Right renal cortex interstitium (tissue), 3 donors: ENCODE results near the gene CAMK1D. TPM values are rescaled to one million over a fixed set of nuclear protein-coding genes. Genes with fewer than 3 reads are reported as not detected.
A peak's percentile ranks its signal among the peaks of the same experiment; 100 is the strongest.

Experiments used
- DNase-seq, 3 donors: peaks; one replicate each; pipeline ENCODE4 v3.0.0-alpha.2; 2013; ENCODE audit warnings: low read depth in 3 of 3, low spot score in 2 of 3
- polyA plus RNA-seq, 3 donors: library from polyadenylated mRNA; unstranded; fragments of 120-200 nt; gene quantifications; one replicate each; pipeline ENCODE4 v1.2.1, GENCODE V29; 2013; ENCODE audit not compliant: insufficient read length in 3 of 3

The CAMK1D gene
- polyA plus RNA-seq, 3 donors, result 9.9 to 10.7 (median 10.4) TPM

- no peak for DNase-seq
Observed at GRCh38 chr10:12829831-12830390, 480.6 kb downstream of the CAMK1D start.

GRCh38 chr10:12832096-12832495 is 482.7 kb downstream of the CAMK1D start:
- DNase-seq, result no peak

GRCh38 chr10:12833451-12833850 is 484.1 kb downstream of the CAMK1D start:
- DNase-seq, result no peak

- DNase-seq, result no peak
Observed at GRCh38 chr10:12834116-12834665, 484.8 kb downstream of the CAMK1D start.

- DNase-seq, result no peak
Observed at GRCh38 chr10:12834721-12835120, 485.4 kb downstream of the CAMK1D start.

GRCh38 chr10:12835709-12836108 is 486.4 kb downstream of the CAMK1D start:
- no peak for DNase-seq

GRCh38 chr10:12838366-12838765 is 489.0 kb downstream of the CAMK1D start:
- no peak for DNase-seq

- DNase-seq, result no peak
Observed at GRCh38 chr10:12838995-12839927, 489.9 kb downstream of the CAMK1D start.

- DNase-seq, result no peak
Observed at GRCh38 chr10:12839941-12840611, 490.7 kb downstream of the CAMK1D start.

- no peak for DNase-seq
Observed at GRCh38 chr10:12841426-12841825, 492.1 kb downstream of the CAMK1D start.

- no peak for DNase-seq
Observed at GRCh38 chr10:12841826-12842225, 492.5 kb downstream of the CAMK1D start.

GRCh38 chr10:12842310-12842709 is 493.0 kb downstream of the CAMK1D start:
- no peak for DNase-seq

GRCh38 chr10:12843296-12843945 is 494.1 kb downstream of the CAMK1D start:
- no peak for DNase-seq

- DNase-seq, result peak; percentile 62 to 74 (median 71)
Observed at GRCh38 chr10:12844811-12845483, 495.6 kb downstream of the CAMK1D start.

GRCh38 chr10:12846718-12847117 is 497.4 kb downstream of the CAMK1D start:
- no peak for DNase-seq

GRCh38 chr10:12847361-12847975 is 498.1 kb downstream of the CAMK1D start:
- DNase-seq, result no peak

- no peak for DNase-seq
Observed at GRCh38 chr10:12848439-12849173, 499.3 kb downstream of the CAMK1D start.

GRCh38 chr10:12849319-12850181 is 500.2 kb downstream of the CAMK1D start:
- DNase-seq, result no peak
